HUES6 (cell line): ENCODE measurements around the gene PARP15.

Source experiments
- H3K27ac ChIP-seq: 2 replicates; pipeline ENCODE4 v1.7.0; 2013; ENCODE audit warnings: low read depth, mild to moderate bottlenecking, low read length, inconsistent platforms
- H3K27me3 ChIP-seq: 2 replicates; pipeline ENCODE4 v1.6.1; 2013; ENCODE audit warnings: low read length; ENCODE audit not compliant: control insufficient read depth, insufficient read depth
- H3K36me3 ChIP-seq: 2 replicates; pipeline ENCODE4 v1.6.1; 2013; ENCODE audit warnings: low read length; ENCODE audit not compliant: control insufficient read depth, insufficient read depth
- H3K4me1 ChIP-seq: 2 replicates; pipeline ENCODE4 v1.6.1; 2013; ENCODE audit warnings: low read length; ENCODE audit not compliant: control insufficient read depth, insufficient read depth
- H3K4me3 ChIP-seq: 2 replicates; pipeline ENCODE4 v1.5.1; 2013; ENCODE audit warnings: low read depth, low read length
- H3K9ac ChIP-seq: one replicate; pipeline ENCODE4 v1.6.1; 2013; ENCODE audit warnings: mild to moderate bottlenecking, low read length
- H3K9me3 ChIP-seq: 2 replicates; pipeline ENCODE4 v1.6.1; 2013; ENCODE audit warnings: low read depth, low read length; ENCODE audit not compliant: control insufficient read depth, insufficient read depth

PARP15 gene

DNA sequence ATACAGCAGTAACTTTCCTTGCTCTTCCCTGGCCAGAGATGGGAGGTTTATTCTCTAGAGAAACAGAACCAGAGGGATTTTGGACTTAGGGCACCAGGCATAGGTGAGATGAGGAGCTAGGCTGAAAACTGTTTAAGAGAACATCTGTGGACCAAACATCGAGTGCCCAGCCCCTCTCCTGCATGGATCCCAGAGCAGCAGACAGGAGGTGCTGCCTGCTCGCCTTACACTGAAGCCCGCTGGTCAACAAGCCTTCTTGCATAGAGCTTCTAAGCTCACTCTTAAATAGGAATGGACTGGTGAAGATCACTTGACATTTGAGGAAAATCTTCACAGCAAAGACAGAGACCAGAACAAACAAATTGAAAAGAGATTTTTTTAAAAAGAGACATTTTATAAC lies 41.2 kb downstream of the PARP15 start:
- H3K4me1 ChIP-seq = peaks cover 11% of the 10 kb centered on the region

DNA sequence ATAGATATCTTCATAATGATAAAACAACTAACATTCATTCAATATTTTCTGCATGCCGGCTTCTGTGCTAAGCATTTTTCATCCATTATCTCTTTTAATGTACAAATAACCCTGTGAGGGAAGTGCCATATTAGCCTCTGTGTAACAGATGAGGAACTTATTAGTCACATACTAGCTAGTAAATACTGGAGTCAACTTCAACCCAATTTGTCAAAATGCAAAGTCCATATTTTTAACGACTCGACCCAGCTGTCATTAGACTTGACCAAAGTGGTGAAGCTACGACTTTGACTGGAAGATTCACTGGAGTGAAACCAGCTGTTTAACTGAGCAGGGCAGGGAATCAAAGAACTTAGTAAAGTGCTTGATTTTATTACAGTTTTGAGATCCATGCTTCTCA lies 41.6 kb downstream of the PARP15 start:
- no peak overlapping the region for H3K27ac ChIP-seq
- no peaks in the 10 kb centered on the region for H3K9me3 ChIP-seq
- H3K36me3 ChIP-seq = no peaks in the 10 kb centered on the region
- no peaks in the 10 kb centered on the region for H3K27me3 ChIP-seq
- peaks cover 11% of the 10 kb centered on the region for H3K4me1 ChIP-seq
- no peak overlapping the region for H3K9ac ChIP-seq
- H3K4me3 ChIP-seq = no peak overlapping the region

More for the DNA sequence above, 41.2 kb downstream of the PARP15 start:
- no peaks in the 10 kb centered on the region for H3K27me3 ChIP-seq
- H3K36me3 ChIP-seq = no peaks in the 10 kb centered on the region
- no peak overlapping the region for H3K9ac ChIP-seq
- no peak overlapping the region for H3K27ac ChIP-seq
- no peak overlapping the region for H3K4me3 ChIP-seq
- H3K9me3 ChIP-seq = no peaks in the 10 kb centered on the region

DNA sequence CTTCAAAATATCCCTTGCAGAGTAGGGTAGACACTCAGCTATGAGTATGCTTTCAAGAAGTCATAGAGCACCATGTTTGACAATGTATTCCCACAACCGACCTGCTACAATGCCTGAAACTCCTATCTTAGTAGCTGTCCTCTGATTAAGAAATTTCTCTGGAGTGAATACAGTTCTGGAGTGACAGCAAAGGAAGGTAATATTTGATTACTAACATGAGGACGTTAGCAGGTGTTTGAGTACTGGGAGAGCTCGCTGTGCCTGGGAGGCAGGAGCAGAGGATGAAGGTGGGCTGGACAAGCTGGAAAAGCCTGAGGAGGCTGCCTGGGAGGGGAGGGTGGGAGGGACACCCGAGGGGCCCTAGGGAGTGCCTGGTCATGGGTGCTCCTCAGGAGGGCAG lies 42.9 kb downstream of the PARP15 start:
- Histone ChIP-seq H3K36me3 (no peaks in the 10 kb centered on the region), H3K4me3 (no peak overlapping the region), H3K9ac (no peak overlapping the region), H3K9me3 (no peaks in the 10 kb centered on the region), H3K27ac (no peak overlapping the region), H3K4me1 (peaks cover 6% of the 10 kb centered on the region), H3K27me3 (no peaks in the 10 kb centered on the region)

DNA sequence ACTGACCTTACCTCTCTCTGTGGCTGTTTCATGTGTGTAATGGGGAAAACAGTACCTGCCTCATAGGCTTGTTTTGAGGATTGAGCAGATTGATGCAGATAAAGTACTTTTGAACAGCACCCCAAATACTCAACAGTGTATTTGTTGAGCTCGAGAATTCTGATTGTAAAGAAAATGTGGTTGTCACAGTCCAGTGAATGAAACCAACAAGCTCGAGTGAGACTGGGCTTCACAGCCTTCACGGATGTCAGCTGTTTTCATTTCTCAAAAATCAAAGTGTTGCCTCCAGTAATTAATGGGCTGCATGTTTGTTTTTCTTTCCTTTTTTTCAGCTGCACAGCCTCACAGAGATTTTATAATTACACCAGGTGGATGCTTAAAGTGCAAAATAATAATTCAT lies 43.7 kb downstream of the PARP15 start:
- Histone ChIP-seq H3K9ac (no peak overlapping the region), H3K36me3 (no peaks in the 10 kb centered on the region), H3K9me3 (no peaks in the 10 kb centered on the region), H3K4me3 (no peak overlapping the region), H3K27ac (no peak overlapping the region), H3K27me3 (no peaks in the 10 kb centered on the region), H3K4me1 (no peaks in the 10 kb centered on the region)

DNA sequence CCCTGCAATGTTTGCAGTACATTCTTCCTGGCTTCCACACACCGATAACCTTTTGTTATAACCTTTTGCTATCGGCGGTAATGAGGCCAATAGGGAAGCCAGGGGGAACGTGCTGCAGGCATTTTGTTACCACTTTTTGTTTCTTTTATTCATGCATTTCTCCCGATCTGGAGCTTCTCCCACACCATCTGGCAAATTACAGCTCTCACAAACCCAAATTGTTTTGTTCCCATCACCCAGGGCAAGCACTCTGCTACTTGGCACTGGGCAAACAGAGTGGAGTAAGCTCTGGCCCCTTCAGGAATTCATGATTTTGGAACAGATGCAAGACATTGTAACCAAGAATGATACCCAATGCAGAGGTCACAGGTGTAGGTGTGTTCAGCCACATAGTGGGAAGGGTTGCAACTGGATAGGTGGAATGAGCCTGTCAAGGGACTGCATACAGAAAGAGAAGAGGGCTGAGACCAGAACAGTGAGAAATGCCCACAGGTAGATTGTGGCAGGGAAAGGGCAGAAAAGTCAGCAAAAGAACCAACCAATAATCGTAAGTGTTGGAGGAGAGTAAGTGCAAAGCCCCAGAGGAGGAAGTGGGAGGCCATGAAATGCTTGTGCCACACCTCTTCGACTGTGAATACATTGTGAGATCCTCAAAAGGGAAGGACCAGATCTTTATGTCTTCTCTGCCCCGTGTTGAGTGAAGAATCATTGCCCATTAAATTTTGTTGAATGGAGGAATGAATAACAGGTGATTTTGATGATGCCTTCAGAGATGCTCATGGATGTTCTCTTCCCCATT lies 45.8 kb downstream of the PARP15 start:
- Histone ChIP-seq H3K9me3 (no peaks in the 10 kb centered on the region), H3K27ac (no peak overlapping the region), H3K9ac (no peak overlapping the region), H3K27me3 (no peaks in the 10 kb centered on the region), H3K36me3 (no peaks in the 10 kb centered on the region), H3K4me1 (no peaks in the 10 kb centered on the region), H3K4me3 (no peak overlapping the region)

DNA sequence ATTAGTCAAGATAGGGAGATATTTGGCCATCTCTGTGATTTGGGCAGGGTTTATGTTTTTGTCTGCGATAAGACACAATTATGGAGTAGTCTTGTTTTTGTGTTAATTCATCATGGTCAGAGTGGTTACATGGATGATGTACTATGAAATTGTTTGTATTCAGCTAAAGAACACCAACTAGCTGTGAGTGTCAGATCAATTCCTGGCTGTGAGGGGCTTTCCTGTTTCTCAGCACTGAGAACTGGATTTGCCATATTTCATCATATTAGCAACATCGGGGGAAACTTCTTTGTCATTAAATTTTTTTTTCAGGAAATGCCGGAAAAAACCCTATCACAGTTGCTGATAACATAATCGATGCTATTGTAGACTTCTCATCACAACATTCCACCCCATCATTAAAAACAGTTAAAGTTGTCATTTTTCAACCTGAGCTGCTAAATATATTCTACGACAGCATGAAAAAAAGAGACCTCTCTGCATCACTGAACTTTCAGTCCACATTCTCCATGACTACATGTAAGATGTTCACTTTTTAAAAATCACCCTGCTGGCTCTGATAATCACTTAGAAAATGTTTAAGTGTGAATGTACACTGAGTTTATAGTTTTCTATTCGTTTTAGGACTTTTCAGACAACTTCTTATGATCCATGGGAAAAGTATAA lies 49.2 kb downstream of the PARP15 start:
- no peak overlapping the region for H3K27ac ChIP-seq
- H3K4me3 ChIP-seq = no peak overlapping the region
- H3K9ac ChIP-seq = no peak overlapping the region
- H3K36me3 ChIP-seq = no peaks in the 10 kb centered on the region
- no peaks in the 10 kb centered on the region for H3K27me3 ChIP-seq
- peaks cover 12% of the 10 kb centered on the region; the same call in 1 of the 2 replicates for H3K9me3 ChIP-seq
- no peaks in the 10 kb centered on the region for H3K4me1 ChIP-seq

DNA sequence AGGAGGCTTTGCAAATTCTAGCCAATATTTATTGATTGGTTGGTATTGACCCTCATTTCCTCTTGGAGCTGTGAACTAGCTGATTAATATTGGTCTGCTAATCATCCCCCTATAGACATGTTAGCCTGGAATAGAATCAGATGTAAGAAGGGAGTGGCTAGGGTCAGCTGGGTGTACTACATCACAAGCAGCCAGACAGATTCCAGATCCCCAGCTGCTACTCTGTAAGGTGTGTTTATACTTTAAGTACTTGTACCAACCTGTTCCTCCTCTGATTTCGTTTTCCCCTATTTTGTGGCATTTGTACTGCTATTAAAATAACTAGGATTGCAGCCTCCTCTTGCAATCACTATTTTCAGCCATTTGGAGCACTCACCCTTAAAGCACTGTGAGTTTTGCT lies 49.9 kb downstream of the PARP15 start:
- Histone ChIP-seq H3K4me3 (no peak overlapping the region), H3K4me1 (no peaks in the 10 kb centered on the region), H3K27me3 (no peaks in the 10 kb centered on the region), H3K36me3 (no peaks in the 10 kb centered on the region), H3K9me3 (peaks cover 12% of the 10 kb centered on the region; the same call in 1 of the 2 replicates), H3K9ac (no peak overlapping the region), H3K27ac (no peak overlapping the region)

DNA sequence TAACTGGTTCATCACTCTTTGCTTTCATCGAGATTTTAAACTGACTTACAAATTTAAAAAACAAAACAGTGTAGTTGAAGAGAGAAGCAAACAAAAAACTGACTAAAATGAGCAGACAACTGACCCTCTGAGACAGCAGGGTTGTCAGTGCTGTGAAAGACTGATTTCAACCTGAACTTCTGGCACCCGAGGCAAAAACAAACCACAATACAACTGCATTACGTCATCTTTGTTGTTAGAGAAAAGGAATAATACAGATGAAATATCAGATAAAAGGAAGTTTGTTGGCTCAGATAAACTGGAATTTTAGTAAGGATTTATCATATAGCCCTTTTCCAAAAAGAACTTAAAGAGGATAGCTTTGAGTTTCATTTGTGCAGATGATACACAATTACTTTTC lies 51.1 kb downstream of the PARP15 start:
- Histone ChIP-seq H3K4me1 (no peaks in the 10 kb centered on the region), H3K27ac (no peak overlapping the region), H3K9ac (no peak overlapping the region), H3K36me3 (no peaks in the 10 kb centered on the region), H3K9me3 (peaks cover 12% of the 10 kb centered on the region; the same call in 1 of the 2 replicates), H3K27me3 (no peaks in the 10 kb centered on the region), H3K4me3 (no peak overlapping the region)

DNA sequence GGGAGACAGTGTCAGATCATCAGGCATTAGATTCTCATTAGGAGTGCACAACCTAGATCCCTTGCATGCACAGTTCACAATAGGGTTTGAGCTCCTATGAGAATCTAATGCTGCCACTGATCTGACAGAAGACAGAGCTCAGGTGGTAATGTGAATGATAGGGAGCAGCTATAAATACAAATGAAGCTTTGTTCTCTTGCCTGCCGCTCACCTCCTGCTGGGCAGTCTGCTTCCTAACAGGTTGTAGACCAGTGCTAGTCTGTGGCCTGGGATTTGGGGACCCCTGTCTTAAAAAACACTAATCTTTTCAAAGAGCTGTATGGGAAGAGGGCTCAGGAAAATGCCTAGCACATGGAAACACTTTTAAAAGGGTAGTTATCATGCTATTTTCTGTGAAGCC lies 52.3 kb downstream of the PARP15 start:
- H3K9me3 ChIP-seq = peaks cover 12% of the 10 kb centered on the region; the same call in 1 of the 2 replicates
- H3K4me3 ChIP-seq = no peak overlapping the region
- no peak overlapping the region for H3K27ac ChIP-seq
- no peaks in the 10 kb centered on the region for H3K4me1 ChIP-seq
- H3K9ac ChIP-seq = no peak overlapping the region
- no peaks in the 10 kb centered on the region for H3K27me3 ChIP-seq
- no peaks in the 10 kb centered on the region for H3K36me3 ChIP-seq

DNA sequence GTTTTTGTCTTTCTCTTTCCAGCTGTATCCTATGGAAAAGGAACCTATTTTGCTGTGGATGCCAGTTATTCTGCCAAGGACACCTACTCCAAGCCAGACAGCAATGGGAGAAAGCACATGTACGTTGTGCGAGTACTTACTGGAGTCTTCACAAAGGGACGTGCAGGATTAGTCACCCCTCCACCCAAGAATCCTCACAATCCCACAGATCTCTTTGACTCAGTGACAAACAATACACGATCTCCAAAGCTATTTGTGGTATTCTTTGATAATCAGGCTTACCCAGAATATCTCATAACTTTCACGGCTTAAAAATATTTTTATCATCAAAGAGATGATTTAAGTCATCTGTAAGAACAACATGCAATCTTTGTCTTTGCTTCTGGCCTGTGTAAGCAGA lies 58.3 kb downstream of the PARP15 start:
- H3K27ac ChIP-seq = no peak overlapping the region
- H3K4me1 ChIP-seq = no peaks in the 10 kb centered on the region
- H3K4me3 ChIP-seq = no peak overlapping the region
- H3K9ac ChIP-seq = no peak overlapping the region
- no peaks in the 10 kb centered on the region for H3K27me3 ChIP-seq
- no peaks in the 10 kb centered on the region for H3K9me3 ChIP-seq
- H3K36me3 ChIP-seq = no peaks in the 10 kb centered on the region

DNA sequence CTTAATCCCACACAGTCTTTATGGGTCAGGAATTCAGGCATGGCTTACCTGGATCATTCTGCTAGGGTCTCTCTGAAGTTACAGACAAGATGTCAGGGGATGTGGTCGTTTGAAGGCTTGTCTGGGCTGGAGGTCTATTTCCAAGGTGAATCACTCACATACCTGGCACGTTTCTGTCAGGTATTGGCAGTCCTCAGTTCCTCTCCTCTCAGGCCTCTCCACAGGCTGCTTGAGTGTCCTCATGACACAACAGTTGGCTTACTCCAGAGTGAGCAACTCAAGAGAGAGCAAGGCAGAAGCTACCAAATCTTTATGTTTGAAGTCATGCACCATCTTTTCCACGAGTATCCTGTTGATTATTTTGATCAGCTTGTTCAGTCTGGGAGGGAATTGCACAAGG lies 59.2 kb downstream of the PARP15 start:
- no peaks in the 10 kb centered on the region for H3K36me3 ChIP-seq

More for the DNA sequence above, 59.2 kb downstream of the PARP15 start:
- Histone ChIP-seq H3K9me3 (no peaks in the 10 kb centered on the region), H3K4me1 (no peaks in the 10 kb centered on the region), H3K4me3 (no peak overlapping the region), H3K27me3 (no peaks in the 10 kb centered on the region), H3K9ac (no peak overlapping the region), H3K27ac (no peak overlapping the region)
